Transverse colon (tissue), 4 donors: ENCODE results near the gene PDE4D. TPM values are rescaled to one million over a fixed set of nuclear protein-coding genes. Genes with fewer than 3 reads are reported as not detected.

ENCODE experiments used
- DNase-seq: peaks from one replicate; pipeline ENCODE4 v3.0.0-alpha.2; 2019
- H3K27ac ChIP-seq, 4 donors: fragments of 200-600 bp; sonication (generic); 2 replicates each; pipeline ENCODE4 v1.5.1; 2016 to 2018; ENCODE audit warnings: inconsistent platforms in 4 of 4
- H3K27me3 ChIP-seq: fragments of 200-600 bp; sonication (generic); 2 replicates; pipeline ENCODE4 v1.5.1; 2017; ENCODE audit warnings: inconsistent platforms
- H3K36me3 ChIP-seq, 4 donors: fragments of 200-600 bp; sonication (generic); 2 replicates each; pipeline ENCODE4 v1.5.1; 2017 to 2019; ENCODE audit warnings: inconsistent platforms in 4 of 4
- H3K4me1 ChIP-seq, 4 donors: fragments of 200-600 bp; sonication (generic); 2 replicates each; pipeline ENCODE4 v1.5.1; 2017 to 2020; ENCODE audit warnings: inconsistent platforms in 4 of 4
- H3K4me3 ChIP-seq, 4 donors: fragments of 200-600 bp; sonication (generic); 1 replicate in 1 of 4; 2 replicates in 3 of 4; pipeline versions ENCODE4 v1.5.1 to v1.6.1; 2017 to 2019; ENCODE audit warnings: inconsistent platforms in 4 of 4
- H3K9me3 ChIP-seq, 2 donors: fragments of 200-600 bp; sonication (generic); 2 replicates each; pipeline ENCODE4 v1.5.1; 2017 to 2019; ENCODE audit warnings: inconsistent platforms in 2 of 2
- EP300 ChIP-seq: sonication (generic); formaldehyde crosslinking; IDR thresholded peaks from one replicate; pipeline ENCODE4 v1.6.1; 2017; ENCODE audit warnings: antibody characterized with exemption, low read depth
- POLR2A ChIP-seq: fragments of 450-650 bp; IDR thresholded peaks from one replicate; pipeline ENCODE4 v1.6.1; 2016; ENCODE audit warnings: antibody characterized with exemption, mild to moderate bottlenecking, moderate library complexity
- POLR2AphosphoS5 ChIP-seq, 3 donors: sonication (generic); formaldehyde crosslinking; IDR thresholded peaks; one replicate each; pipeline ENCODE4 v1.6.1; 2016; ENCODE audit warnings: antibody characterized with exemption in 3 of 3
- WGBS, 2 donors: methylation state at CpG; one replicate each; pipeline ENCODE4 v1.1.5; 2018; ENCODE audit warnings: low coverage in 1 of 2; 5-methylcytosine and 5-hydroxymethylcytosine counted together
- in situ Hi-C, 4 donors: fragments of 200-750 bp; cut with MboI; loops; one replicate each; pipeline versions ENCODE4 v1.15.0 to v1.15.1; 2017; ENCODE audit warnings: low sequenced_read_pairs in 3 of 4, low pct_ligation_motif_present in 1 of 4, low pct_unique_long_range_greater_than_20kb in 1 of 4
- intact Hi-C: fragments of 100-400 bp; cut with DNase I; formaldehyde crosslinking; loops from one replicate; pipeline ENCODE4 v1.15.1; 2023; ENCODE audit warnings: low total_unique reads
- total RNA-seq, 4 donors: library from RNA; depleted of rRNA; stranded (reverse); fragments of >200 nt; gene quantifications; one replicate each; pipeline ENCODE4 v1.1.0, GENCODE V29; 2016
- TF ChIP-seq, protein P1 (sequence below), 5 experiments: fragments of 200-600 bp in 3 of 5; fragments of 450-650 bp in 2 of 5; sonication (generic) in 3 of 5; IDR thresholded peaks; 1 replicate in 2 of 5; 2 replicates in 3 of 5; pipeline ENCODE4 v1.5.1; 2016 to 2017; ENCODE audit warnings: antibody characterized with exemption in 5 of 5, inconsistent platforms in 3 of 5, mild to moderate bottlenecking in 2 of 5, moderate library complexity in 1 of 5

PDE4D gene
- total RNA-seq, 4 donors from 2014 or later: 47.0 to 302 (median 73.6) TPM

DNA sequence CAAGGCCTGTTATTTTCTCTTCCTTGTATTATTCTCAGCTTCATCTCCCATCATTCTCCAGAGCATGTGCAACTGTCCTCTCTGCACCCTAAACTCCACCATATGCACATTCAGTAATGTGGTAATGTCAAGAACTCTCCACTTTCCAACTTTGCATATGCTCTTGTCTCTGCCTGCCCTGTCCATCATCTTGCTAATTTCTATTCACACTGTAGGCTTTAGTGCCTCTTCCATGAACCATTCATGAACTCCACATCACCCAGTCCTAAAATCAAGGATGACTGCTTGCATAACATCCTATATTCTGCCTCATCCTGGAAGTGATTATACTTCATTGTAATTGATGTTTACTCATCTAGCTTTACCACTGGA, 354.8 kb downstream of the PDE4D start:
- H3K27me3 ChIP-seq: no peaks in the 10 kb centered on the region
- intact Hi-C loops (no loop called here), in situ Hi-C loops (no loop called here)
- no peaks in the 10 kb centered on the region for H3K36me3 ChIP-seq
- no peak for TF ChIP-seq EP300
- no peak for TF ChIP-seq POLR2AphosphoS5 (IDR thresholded peaks at IDR 0.05)
- TF ChIP-seq, protein P1, sequence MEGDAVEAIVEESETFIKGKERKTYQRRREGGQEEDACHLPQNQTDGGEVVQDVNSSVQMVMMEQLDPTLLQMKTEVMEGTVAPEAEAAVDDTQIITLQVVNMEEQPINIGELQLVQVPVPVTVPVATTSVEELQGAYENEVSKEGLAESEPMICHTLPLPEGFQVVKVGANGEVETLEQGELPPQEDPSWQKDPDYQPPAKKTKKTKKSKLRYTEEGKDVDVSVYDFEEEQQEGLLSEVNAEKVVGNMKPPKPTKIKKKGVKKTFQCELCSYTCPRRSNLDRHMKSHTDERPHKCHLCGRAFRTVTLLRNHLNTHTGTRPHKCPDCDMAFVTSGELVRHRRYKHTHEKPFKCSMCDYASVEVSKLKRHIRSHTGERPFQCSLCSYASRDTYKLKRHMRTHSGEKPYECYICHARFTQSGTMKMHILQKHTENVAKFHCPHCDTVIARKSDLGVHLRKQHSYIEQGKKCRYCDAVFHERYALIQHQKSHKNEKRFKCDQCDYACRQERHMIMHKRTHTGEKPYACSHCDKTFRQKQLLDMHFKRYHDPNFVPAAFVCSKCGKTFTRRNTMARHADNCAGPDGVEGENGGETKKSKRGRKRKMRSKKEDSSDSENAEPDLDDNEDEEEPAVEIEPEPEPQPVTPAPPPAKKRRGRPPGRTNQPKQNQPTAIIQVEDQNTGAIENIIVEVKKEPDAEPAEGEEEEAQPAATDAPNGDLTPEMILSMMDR (IDR thresholded peaks at IDR 0.05): no peak
- TF ChIP-seq POLR2A: no peak
- no peak overlapping the region for H3K4me3 ChIP-seq
- H3K9me3 ChIP-seq: no peaks in the 10 kb centered on the region
- H3K27ac ChIP-seq: no peak overlapping the region
- DNase-seq: no peak
- H3K4me1 ChIP-seq: peaks cover 11 to 61% (median 33%) of the 10 kb centered on the region in 4 donors

DNA sequence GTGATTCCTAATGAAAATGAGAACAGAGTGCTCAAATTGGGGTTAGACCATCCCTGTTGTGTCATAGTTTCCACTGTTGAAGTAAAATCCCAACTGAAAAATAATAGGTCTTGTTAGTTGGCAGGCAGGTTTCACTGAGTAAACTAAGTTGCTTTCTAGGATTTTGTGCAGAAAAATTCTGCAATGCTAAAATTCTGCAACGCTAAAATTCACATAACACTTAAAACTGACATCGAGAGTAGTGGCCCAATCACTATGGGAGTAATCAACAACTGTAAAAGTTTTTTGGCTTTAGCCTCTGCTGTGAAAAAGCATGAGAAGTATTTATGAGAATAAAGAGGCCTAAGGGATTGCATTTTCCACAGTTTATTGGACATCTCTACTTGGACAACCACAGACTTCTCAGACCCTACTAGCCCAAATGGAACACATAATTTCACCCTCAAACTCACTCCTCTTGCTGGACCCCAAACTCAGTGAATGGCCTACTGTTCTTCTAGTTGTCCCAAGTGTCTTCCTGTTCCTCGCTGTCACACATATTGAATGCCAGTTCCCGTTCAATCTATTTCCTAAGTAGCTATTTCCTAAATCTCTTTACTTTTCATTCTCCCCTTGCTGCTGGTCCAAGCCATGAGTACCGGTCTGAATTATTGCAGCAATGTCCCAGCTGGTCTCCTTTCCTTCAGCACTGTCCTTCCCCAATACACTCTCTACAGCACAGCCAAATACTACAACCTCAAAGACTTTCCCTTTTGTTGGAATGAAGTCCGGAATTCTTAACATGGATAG, 355.4 kb downstream of the PDE4D start:
- H3K27me3 ChIP-seq: no peaks in the 10 kb centered on the region
- H3K36me3 ChIP-seq: no peaks in the 10 kb centered on the region
- H3K4me1 ChIP-seq: peaks cover 5 to 55% (median 27%) of the 10 kb centered on the region in 4 donors
- WGBS, 2 donors: 63 to 81% methylated on average over 6 of the region's 6 CpGs
- no peak for DNase-seq
- in situ Hi-C loops: no loop called here
- H3K4me3 ChIP-seq: no peak overlapping the region
- no peak for TF ChIP-seq POLR2A
- peak in 1 of 3 donors; percentile 13 for TF ChIP-seq POLR2AphosphoS5 (IDR thresholded peaks at IDR 0.05)
- TF ChIP-seq EP300: no peak
- TF ChIP-seq, protein P1 (IDR thresholded peaks at IDR 0.05): no peak
- H3K27ac ChIP-seq: no peak overlapping the region
- H3K9me3 ChIP-seq: no peaks in the 10 kb centered on the region
- intact Hi-C loops: no loop called here

DNA sequence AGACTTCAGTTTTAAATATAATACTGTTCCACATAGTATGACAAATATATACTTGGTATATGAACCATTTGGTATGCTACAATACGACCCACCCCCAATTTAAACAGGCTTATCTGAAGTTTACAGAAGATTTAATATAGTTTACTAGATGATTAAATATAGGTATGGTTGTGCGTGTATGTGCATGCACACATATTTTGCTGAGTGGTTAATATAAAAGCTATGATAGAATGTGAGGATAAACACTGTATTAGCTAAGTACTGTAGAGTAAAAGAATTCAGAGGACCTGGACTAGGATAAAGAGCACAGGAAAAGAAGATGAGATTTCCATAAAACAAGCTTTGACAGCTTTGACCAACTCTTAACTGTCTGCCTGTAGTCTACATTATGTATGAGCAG, 356.7 kb downstream of the PDE4D start:
- Histone ChIP-seq H3K36me3 (no peaks in the 10 kb centered on the region), H3K4me3 (no peak overlapping the region), H3K9me3 (no peaks in the 10 kb centered on the region), H3K27ac (no peak overlapping the region), H3K4me1 (peaks cover 0 to 46% (median 18%) of the 10 kb centered on the region in 4 donors), H3K27me3 (no peaks in the 10 kb centered on the region)
- no peak for DNase-seq
- in situ Hi-C loops: no loop called here
- TF ChIP-seq POLR2A: no peak
- TF ChIP-seq, protein P1 (IDR thresholded peaks at IDR 0.05): no peak
- no peak for TF ChIP-seq EP300
- TF ChIP-seq POLR2AphosphoS5 (IDR thresholded peaks at IDR 0.05): no peak
- intact Hi-C loops: no loop called here
- WGBS, 2 donors: 64 to 65% methylated on average over 2 of the region's 2 CpGs

DNA sequence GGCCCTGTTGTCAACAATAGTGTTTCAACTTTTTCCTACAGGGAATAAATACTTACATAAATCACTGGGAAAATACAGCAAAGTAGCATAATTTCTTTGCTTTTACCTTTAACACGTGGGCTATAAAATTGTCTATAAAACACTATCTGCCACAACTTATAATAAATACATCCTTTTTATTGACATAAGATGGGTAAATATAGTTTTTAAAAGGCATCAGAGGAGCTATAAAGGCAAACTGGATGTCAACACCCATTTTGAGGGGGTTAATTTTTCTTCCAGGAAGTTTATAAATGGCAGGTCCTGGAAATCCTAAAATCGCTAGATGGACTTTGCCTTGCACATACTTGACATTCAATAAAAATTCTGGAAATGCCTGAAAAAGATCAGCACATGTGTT, 358.0 kb downstream of the PDE4D start:
- 45 to 48% methylated on average over 2 of the region's 2 CpGs for WGBS, 2 donors
- in situ Hi-C loops: no loop called here

More for the DNA sequence above, 358.0 kb downstream of the PDE4D start:
- H3K27ac ChIP-seq: no peak overlapping the region
- H3K4me3 ChIP-seq: no peak overlapping the region
- peaks cover 0 to 33% (median 5%) of the 10 kb centered on the region in 4 donors for H3K4me1 ChIP-seq
- no peaks in the 10 kb centered on the region for H3K27me3 ChIP-seq
- H3K36me3 ChIP-seq: no peaks in the 10 kb centered on the region
- intact Hi-C loops: no loop called here
- DNase-seq: no peak
- H3K9me3 ChIP-seq: no peaks in the 10 kb centered on the region
- TF ChIP-seq, protein P1 (IDR thresholded peaks at IDR 0.05): no peak
- TF ChIP-seq EP300: no peak
